ENCODE results near the gene GDF15.

The GDF15 gene

DNA sequence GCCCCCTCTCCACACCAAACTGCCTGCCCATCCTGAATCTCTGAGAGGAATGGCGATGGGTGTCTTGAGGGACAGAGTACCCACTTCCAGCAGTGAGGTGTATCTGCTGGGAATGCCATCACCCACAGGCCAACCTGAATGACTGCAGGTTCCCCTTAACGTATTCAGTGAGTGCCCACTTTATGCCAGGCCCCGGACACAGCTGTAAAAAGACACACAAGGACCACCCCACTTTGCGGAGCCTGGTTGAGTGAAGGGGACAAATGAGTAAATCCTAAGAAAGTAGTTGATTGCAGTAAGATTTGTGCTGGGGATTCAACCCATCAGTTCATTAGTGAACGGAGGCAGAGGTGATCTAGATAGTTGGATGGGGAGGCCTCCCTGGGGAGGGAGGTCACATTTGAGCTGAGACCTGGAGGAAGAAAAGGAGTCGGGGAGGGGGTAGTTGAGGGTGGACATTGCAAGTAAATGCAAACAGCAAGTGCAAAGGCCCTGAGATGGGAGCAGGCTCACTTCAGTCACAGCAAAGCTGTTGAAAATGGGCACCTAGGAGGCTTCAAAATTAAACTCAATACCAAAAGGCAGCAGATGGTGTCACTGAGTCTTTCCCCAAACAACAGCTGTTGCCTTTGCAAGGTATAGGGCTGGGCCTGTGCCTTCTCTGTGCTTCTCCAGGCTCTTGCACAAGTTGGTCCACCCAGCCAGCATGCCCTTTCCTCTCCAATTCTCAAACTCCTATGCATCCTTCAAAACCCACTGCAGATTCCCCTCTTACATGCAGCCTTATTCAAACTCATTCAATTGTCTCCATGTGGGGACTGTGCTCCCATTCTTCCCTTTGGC lies 4.3 kb downstream of the GDF15 start:
- in situ Hi-C loops (cut with MboI; ENCODE audit: low sequenced_read_pairs): no loop called here

DNA sequence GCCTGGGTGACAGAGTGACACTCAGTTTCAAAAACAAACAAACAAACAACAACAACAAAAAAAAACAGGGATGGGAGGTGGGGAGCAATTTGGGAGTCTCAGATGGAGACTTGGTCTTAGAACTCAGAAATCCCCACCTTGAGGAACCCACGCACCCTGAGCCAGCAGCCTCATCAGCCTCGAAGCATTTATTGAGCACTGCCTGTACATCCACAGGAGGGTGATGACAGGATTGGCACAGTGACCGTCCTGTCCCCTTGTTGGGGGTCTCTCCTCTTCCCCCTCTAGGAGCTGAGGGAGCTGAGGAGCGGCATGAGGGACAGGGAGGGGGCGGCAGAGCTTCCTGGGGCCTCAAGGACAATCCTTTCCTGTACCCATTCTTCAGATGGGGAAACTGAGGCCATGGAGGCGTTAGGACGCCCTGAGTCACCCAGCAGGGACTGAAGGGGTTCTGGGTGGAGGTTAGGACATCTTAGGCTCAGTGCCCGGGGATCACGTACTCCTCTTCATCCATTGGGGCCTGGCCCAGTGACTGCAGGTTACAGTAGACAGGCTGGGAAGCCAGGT lies 5.6 kb downstream of the GDF15 start:
- in situ Hi-C loops (cut with MboI; ENCODE audit: low sequenced_read_pairs): no loop called here

DNA sequence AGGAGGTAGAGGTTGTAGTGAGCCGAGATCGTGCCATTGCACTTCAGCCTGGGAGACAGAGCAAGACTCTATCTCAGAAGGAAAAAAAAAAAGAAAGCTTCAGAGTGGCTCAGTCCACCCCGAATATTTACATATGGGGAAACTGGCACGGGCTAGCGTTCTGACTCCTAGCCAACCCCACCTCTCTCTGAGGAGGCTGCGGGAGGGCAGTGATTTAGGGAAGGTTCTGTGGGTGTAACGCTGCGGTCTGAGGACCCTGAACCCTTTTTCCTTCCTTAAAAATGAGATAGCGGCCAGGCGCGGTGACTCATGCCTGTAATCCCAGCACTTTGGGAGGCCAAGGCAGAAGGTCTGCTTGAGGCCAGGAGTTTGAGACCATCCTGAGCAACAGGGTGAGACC lies 6.5 kb downstream of the GDF15 start:
- in situ Hi-C loops (cut with MboI; ENCODE audit: low sequenced_read_pairs): no loop called here

DNA sequence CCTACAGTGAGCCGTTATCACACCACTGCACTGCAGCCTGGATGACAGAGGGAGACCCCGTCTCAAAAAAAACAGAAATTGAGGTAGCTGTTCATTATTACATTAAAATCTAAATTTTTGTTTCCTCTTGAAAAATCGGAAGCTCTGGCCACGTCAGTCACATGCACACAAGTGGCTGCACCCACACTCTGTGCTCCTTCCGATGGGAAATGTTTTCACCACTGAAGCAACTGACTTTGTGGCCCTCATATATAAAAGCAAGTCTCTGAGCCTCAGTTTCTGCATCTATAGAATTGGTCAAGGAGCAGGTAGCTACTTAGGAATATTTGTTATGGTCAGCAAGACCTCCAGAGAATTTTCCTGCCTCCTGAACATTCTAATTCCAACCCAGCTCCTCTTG lies 7.0 kb downstream of the GDF15 start:
- in situ Hi-C loops (cut with MboI; ENCODE audit: low sequenced_read_pairs): no loop called here

DNA sequence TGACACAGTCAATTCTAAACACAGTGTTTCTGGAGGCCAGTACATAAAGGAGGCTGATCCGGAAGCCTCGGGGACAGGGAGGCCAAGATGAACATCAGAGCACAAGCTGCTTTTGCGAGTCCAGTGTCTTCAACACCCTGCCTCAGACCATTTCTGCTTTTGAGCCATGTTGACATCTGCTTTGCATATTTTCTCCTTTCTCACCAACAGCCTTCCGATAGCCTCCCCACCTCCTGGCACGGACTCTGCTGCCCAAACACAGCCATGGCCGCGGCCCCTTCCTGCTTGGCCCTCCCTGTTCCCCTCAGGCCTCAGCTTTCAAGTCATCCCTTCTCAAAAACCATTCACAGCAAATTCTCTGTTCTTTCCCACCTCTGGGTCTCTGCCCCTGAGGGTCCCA lies 7.9 kb downstream of the GDF15 start:
- in situ Hi-C loops (cut with MboI; ENCODE audit: low sequenced_read_pairs): no loop called here

DNA sequence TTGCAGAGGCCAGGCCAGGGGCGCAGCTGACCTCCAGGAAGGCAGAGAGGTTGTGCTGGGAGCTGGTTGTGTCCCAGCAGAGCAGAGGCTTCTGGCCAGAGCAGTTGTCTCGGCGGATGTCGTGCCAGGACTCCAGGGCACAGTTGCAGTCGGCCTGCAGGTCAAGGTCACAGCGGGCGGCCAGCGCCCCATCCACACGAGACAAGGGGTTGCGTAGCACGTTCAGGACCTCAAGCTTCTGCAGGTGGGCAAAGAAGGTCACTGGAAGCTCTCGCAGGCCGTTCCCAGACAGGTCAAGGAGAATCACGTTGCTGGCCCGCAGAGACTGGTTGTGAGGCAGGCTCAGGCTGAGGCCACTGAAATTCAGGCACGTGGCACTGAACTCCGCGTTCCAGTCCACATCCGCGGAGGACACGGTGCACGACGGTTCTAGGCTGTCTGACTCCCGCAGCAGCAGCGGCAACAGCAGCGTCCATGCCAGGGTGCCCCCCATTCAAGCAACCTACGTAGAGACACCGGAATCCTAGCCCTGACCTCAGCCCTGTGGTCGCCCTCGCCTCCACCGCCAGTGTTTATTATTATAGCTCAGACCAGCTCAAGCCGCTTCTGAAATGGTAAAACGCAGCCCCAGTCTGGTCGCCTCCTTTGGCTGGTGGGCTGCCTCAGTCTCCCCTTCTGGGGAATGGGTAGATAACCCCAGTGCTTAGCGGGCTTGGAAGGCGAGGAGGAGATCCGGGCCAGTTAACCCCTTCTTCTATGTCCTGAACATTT lies 10.7 kb downstream of the GDF15 start:
- in situ Hi-C loops (cut with MboI; ENCODE audit: low sequenced_read_pairs): no loop called here

DNA sequence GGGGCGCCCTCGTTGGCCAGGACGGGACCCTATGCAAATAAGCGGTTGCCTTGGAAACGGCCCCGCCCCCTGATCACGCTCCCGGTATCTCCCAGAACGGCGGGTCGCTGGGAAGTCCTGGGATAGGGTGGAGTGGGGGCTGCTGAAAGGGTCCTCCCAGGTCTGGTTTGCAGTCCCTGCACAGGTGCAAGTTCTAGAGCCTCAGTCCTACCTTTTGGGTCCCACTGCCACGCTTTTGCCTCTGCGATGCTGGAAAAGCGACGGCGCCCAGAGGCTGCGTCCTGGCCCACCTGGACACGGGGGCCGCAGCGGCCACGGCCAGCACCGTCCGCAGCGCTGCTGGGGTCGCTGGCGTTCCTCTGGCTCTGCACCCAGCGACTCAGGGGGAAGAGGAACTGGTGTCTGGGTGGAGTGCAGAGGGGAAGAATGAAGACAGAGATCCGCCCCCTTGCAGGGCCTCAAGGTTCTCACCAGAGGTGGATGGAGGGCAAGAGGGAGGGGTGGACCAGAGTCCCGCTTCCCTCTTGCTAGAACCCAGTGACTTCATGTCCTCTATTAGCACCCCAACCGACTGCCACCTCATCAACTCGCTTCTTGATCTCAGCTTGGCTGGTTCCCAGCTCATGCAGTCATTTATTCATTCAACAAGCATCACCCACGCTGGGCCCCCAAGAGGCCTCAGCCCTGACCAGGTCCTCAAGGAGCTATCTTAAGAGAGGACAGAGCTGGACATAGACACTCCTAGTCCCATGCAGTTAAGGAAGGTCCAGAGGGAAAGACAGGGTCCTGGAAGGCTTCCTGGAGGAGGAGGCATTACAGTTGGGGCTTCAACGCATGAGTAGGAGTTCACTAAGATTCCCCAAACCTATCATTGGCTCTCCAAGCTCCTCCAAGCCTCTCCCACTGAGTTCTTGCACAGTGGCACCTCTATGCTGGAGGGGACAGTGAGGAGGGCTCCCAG lies 11.6 kb downstream of the GDF15 start, which contains the start of gene LRRC25:
TSS of gene LRRC25 (minus strand) at position 381 of the 961 bp plus-strand sequence. CDS start 659 bp downstream, outside the sequence.
- in situ Hi-C loops (cut with MboI; ENCODE audit: low sequenced_read_pairs): no loop called here

DNA sequence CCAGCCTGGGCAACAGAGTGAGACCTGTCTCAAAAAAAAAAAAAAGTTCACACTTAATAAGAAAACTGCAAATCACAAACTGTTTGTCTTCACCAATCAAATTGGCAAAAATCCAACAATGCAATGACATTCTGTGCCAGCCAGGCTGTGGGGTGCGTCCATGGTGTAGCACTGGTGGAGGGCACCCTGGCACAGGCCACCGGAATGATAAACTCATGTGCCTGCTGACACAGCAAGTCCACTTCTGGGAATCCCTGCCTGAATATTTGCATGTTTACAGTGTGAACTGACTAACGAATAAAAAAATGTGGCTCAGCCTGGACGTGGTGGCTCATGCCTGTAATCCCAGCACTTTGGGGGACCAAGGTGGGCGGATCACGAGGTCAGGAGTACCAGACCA lies 13.1 kb downstream of the GDF15 start:
- in situ Hi-C loops (cut with MboI; ENCODE audit: low sequenced_read_pairs): no loop called here

DNA sequence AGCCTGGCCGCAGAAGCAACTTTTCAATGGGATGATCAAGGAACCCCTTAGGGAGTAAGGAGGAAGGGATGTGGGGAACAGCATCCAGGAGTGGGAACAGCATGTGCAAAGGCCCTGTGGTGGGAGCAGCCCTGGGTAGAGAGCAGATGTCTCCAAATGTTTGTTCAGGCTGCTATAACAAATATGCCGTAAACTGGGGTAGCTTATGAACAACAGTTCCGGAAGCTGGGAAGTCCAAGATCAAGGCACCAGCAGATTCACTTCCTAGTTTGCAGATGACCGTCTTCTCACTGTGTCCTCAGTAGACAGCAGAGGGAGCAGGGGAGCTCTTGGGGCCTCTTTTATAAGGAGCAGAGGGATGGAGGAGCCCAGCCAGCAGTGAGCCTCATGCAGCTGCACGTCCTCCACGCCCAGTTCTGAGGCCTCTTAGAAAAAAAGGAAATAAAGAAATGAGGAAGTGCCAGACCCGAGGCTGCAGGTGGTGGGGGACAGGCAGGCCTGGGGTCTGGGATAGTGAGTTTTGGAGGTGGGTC lies 15.7 kb downstream of the GDF15 start:
- in situ Hi-C loops (cut with MboI; ENCODE audit: low sequenced_read_pairs): loop anchor here (10.0 kb wide), 1 partner anchor 127 kb away; the partner anchor contains the start of gene IQCN

DNA sequence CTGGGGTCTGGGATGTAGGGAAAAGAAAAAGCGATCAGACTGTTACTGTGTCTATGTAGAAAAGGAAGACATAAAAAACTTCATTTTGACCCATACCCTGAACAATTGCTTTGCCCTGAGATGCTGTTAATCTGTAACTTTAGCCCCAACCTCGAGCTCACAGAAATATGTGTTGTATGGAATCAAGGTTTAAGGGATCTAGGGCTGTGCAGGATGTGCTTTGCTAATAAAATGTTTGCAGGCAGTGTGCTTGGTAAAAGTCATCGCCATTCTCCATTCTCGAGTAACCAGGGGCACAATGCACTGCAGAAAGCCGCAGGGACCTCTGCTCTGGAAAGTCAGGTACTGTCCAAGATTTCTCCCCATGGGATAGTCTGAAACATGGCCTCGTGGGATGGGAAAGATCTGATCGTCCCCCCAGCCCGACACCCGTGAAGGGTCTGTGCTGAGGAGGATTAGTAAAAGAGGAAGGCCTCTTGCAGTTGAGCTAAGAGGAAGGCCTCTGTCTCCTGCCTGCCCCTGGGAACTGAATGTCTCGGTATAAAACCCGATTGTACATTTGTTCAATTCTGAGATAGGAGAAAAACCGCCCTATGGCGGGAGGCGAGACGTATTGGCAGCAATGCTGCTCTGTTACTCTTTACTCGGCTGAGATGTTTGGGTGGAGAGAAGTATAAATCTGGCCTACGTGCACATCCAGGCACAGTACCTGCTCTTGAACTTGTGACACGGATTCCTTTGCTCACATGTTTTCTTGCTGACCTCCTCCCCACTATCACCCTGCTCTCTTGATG lies 16.7 kb downstream of the GDF15 start:
- in situ Hi-C loops (cut with MboI; ENCODE audit: low sequenced_read_pairs): loop anchor here (10.0 kb wide), 1 partner anchor 128 kb away; the partner anchor contains the start of gene IQCN

DNA sequence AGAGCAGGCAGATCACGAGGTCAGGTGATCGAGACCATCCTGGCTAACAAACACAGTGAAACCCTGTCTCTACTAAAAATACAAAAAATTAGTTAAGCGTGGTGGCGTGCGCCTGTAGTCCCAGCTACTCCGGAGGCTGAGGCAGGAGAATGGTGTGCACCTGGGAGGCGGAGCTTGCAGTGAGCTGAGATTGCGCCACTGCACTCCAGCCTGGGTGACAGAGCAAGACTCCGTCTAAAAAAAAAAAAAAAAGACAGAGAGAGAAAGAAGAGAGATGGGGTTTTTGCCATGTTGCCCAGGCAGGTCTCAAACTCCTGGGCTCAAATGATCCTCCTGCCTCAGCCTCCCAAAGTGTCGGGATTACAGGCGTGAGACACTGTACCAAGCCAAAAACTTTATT lies 19.8 kb downstream of the GDF15 start:
- in situ Hi-C loops (cut with MboI; ENCODE audit: low sequenced_read_pairs): loop anchor here (10.0 kb wide), 1 partner anchor 131 kb away; the partner anchor contains the start of gene IQCN

DNA sequence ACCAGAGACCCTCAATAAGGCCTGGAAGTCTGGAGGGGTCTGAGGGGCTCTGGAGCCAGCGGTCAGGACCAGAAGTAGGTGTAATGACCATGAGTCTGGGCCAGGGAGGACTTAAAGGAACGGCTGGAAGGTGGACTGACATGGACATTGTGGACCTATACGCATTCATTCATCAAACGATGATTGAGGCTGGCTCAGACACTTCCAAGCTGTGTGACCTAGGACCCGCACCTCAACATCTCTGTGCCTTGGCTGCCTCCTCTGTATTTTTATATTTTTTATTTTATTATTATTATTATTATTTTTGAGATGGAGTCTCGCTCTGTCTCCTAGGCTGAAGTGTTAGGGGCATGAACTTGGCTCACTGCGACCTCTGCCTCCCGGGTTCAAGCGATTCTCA lies 20.8 kb downstream of the GDF15 start:
- in situ Hi-C loops (cut with MboI; ENCODE audit: low sequenced_read_pairs): loop anchor here (10.0 kb wide), 1 partner anchor 132 kb away; the partner anchor contains the start of gene IQCN

DNA sequence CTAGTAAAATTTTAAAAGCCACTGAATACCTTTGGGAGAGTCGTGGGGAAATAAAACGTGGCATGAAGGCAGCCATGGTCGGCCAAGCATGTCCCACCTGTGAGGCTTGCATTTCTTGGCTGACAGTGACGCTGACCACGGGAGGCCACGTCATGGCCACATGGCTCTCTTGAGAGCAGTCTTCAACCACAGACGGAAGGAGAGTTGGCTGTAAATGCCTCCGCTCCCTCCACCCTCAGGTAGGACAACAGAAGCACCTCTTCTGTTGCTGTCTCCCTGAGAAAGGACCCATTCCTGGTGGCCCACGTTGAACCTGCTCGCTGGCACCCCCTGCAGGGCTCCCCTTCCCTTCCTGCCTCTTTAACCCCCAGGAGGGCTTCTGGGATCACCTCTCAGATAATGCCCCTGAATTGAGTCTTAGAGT lies 22.1 kb downstream of the GDF15 start:
- in situ Hi-C loops (cut with MboI; ENCODE audit: low sequenced_read_pairs): loop anchor here (10.0 kb wide), 1 partner anchor 133 kb away; the partner anchor contains the start of gene IQCN

DNA sequence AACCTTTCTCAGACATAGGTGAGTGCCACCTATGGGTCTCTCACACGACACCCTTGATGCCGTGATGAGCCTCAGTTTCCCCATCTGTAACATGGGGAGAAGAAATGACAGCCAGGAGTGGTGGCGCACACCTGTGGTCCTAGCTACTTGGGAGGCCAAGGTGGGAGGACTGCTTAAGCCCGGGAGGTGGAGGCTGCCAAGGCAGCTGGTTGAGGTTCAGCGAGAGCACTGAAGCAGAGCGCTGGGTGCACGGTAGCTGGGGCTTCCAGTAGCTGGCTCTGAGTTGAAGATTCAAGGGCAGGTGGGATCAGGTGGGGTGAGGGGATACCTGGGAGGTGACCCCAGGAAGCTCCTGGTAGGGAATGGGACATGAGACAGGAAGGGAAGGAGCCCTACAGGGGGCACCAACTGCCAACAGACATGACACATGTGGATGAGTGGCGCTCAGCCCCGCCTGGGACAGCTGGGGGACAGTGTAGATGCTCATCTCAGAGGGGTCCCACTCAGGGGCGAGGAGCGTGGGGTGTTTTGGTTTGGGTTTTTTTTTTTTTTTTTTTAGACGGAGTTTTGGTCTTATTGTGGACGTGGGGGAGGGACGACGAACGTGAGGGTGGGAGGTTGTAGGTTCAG lies 26.8 kb downstream of the GDF15 start:
- in situ Hi-C loops (cut with MboI; ENCODE audit: low sequenced_read_pairs): no loop called here

DNA sequence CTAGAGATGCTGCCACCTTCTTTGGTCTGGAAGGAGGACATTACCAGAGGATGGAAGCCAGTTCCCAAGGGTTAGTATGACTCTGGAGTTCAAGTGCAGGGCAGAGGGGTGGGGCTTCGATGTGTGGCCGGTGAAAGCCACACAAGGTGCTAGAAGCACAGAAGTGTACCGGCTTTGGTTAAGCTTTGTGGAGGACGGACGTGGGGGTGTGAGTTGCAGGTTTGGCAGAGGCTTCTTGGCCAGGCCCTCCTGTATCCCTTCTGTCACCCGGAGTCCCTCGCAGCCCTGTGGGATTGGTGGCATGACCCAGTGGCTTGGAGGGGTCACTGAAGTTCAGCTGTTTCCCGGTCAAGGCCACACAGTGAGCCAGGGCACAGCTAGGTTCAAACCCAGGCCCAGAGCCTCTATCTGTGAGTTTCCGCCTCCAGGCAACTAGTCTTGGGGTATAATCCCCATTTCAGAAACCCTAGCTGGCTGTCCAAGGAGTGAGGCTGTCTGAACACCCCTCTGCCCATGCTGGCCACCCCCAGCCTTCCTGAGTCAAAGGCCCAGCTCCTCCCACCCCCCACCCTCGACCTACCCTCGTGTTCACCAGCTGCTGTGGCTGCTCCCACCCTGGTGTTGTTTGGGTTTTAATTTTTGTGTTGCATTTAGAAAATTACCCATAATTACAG lies 28.7 kb downstream of the GDF15 start:
- in situ Hi-C loops (cut with MboI; ENCODE audit: low sequenced_read_pairs): no loop called here

DNA sequence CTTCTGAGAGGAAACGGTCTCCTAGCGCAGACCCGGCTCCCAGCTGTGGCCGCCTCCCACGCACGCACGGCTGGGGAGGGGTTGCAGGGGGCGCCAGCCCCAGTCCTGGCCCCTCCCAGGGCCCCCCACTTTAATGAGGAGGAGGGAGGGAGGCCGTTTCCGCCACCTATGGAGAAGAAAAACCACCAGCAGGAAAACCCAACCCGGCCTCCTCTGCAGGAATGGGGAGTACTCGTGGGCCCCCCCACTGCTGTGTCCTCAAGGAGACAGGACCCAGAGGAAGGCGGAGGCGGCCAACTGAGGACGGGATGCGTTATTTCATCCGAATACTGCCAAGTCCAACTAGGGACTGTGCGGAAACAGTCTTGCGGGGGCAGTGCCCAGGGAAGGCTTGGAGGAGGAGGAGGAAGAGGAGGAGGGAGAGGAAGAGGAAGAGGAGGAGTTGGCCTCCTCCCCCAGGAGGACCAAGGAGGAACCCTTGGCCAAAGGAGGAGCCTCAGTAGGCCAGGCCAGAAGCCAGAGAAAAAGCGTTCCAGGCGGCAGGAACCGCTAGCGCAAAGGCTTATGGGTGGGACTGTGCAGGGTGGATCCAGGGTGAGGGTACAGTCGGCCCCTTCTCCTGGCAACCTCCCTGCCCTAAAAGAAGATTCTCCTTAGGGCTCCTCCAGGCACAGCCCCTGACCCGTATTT lies 29.4 kb downstream of the GDF15 start:
- in situ Hi-C loops (cut with MboI; ENCODE audit: low sequenced_read_pairs): no loop called here

DNA sequence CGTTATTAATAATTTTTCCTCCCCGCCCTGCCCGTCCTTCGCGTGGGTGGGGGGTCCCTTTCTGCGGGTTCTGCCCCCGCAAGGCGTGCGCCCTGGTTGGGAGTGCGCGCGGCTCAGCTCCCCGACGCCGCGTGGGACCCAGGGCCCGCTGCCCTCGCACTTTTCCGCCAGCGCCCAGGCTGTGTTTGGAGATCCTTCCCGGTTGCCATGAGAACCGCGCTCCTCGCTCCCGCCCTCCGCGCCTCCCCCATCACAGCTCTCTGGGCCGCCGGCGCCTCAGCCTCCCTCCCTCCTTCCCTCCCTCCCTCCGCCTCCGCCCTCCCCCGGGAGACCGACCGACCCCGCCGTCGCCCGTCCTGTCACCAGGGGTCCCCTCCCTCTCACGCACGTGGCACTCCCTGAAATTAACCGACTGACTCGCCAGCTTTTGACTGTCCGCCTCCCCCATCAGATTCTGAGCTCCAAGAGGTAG lies 30.9 kb downstream of the GDF15 start:
- in situ Hi-C loops (cut with MboI; ENCODE audit: low sequenced_read_pairs): no loop called here

Measured in HL-60/S4 treated with retinoic acid at 250 ng/mL for 4 days and 3 days (cell line).